NCI-H1105 treated with DMSO at 0.1 percent for 48 hours (cell line): ENCODE results near the gene SELENOK.

Experiments
- DNase-seq: peaks from one replicate; lab custom pipeline; 2025; lab: John Stamatoyannopoulos, UW

SELENOK gene

GRCh38 chr3:53891497-53892285 lies at the start of gene SELENOK:
SELENOK (minus strand) TSS chr3:53891859.
- peak; percentile 97 for DNase-seq

DNA sequence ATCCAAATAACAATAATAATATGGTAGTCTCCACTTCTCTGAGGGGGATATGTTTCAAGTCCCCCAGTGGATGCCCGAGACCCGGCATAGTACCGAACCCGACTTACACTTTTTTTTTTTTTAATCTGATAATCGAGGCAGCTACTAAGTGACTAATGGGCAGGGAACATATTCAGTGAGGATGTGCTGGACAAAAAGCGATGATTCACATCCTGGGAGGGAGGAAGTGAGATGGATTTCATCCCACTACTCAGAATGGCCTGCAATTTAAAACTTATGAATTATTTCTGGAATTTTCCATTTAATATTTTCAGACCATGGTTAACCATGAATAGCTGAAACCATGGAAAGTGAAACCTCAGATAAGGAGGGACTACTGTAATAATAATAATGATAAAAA lies 49.5 kb upstream of the SELENOK start:
- DNase-seq, result no peak

DNA sequence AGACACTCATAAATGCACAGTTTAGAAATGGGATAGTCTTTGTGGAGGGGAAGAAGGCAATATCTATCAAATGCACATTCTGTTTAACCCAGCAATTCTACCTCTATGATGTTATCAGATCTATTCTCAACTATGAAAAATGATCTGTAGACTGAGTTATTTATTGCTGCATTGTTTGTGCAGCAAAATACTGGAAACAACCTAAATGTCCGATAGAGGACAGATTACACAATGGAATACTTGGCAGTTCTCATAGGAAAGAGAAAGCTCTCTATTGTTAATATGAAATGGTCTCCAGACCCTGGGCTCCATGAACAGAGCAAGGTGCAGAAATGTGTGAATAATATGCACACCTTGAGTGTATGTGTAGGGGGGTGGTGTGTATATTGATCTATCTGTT lies 49.0 kb upstream of the SELENOK start:
- no peak for DNase-seq

- DNase-seq, result no peak
These were observed 48.2 kb upstream of the SELENOK start for GRCh38 chr3:53939813-53940212.

DNA sequence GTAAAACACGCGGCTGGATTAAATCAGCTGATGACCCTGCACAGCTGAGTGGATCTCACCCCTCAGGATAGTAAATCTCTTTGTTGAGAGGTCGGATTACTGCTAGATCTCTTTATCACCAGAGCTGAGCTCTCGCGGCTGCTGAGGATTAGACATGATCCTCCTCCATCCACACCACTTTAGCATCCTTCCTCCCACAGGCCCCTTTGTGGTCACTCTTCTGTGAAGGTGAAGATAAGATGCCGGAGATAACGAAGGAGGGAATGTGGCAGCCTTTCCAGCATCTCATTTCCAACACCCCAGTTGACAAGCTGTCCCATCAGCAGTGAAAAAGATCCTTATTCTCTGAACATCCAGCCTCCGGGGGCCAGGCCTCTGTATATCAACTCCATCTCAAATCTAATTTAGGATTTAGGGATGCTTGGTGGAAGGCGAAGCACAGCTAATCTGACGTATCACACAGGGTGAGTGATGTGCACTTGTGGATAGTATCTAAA lies 47.5 kb upstream of the SELENOK start:
- no peak for DNase-seq

DNA sequence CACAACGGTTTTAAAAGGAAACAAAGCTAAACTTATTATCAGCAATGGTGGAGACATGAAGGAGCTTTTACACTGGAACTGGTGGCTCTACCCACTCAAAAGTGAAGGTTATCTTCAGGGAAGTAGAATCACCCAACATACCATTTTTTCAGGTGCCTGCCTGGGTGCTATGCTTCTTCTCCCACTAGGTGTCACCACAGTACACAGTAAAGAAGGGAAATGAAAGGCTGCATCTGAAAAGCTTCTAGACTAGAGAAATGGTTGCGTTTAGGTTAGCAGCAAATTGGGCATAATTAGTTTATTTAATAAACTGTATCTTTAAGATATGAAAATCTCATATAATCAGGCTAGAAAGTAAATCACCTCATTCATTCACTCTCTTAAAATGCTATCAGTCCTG lies 47.0 kb upstream of the SELENOK start:
- DNase-seq, result peak; percentile 37

DNA sequence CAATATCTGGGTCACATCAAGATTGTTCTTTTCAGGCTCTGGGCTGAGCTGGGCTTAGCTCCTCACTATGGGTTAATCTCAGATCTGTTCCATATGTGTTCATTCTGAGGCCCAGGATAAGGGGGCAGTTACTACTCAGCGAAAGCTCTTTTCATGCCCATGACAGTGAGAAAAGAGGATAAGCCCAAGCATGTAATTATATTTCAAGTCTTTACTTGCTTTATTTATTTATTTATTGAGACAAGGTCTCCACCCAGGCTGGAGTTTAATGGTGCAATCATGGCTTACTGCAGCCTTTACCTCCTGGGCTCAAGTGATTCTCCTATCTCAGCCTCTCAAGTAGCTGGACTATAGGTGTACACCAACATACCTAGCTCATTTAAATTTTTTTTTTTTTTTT lies 44.7 kb upstream of the SELENOK start:
- DNase-seq, result peak; percentile 46

- DNase-seq, result no peak
These were observed 43.7 kb upstream of the SELENOK start for GRCh38 chr3:53935283-53935901.

GRCh38 chr3:53927208-53927872 lies 35.7 kb upstream of the SELENOK start:
- peak; percentile 7 for DNase-seq

- DNase-seq, result no peak
These were observed 29.6 kb upstream of the SELENOK start for GRCh38 chr3:53921296-53921695.

DNA sequence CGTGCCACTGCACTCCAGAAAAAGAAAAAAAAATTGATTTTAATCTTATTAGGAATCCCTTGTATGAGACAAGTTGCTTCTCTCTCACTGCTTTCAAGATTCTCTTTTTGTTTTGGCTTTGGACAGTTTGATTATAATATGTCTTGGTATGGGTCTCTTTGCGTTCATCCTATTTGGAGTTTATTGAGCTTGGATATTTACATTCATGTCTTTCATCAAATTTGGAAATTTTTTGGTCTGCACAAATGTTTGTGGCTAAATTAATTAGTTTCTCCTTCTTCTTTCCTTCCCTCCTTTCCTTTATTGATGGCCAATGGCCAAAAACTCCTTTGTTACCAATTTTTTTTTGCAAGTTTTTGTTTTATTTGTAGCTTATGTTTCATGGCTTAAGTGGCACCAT lies 28.1 kb upstream of the SELENOK start:
- DNase-seq, result no peak

GRCh38 chr3:53913401-53913800 lies 21.7 kb upstream of the SELENOK start:
- no peak for DNase-seq

DNA sequence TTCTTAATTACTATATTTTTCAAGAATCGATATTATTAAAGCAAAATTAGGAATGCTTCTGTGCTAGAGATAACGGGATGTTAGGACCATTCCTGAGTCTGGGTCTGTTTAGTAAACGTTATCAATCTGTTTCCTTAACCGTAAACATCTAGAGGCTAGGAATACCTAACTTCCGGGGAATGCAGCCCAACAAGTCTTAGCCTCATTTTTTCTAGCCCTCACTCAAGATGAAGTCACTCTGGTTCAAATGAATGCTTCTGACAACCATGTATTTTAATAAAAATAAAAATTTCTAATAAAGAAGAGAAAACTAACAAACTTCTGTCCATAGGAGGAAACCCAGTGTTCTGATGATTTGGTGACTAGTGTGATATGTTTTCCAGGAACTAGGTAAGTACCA lies 11.1 kb upstream of the SELENOK start:
- DNase-seq, result no peak

DNA sequence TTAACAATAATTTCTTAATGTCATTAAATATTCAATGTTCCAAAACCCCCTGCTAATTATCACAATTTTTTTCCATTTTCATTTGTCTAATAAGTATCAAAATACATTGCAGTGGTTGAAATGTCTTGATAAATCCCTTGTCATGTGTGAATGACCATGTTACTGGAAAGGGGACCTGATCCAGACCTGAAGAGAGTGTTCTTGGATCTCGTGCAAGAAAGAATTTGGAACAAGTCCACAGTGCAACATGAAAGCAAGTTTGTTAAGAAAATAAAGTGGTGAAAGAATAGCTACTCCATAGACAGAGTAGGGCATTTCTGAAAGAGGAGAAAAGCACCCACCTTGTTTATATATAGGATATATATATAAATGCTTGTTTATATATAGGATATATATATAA lies 10.4 kb upstream of the SELENOK start:
- DNase-seq, result no peak

- DNase-seq, result no peak
These were observed 9.1 kb upstream of the SELENOK start for GRCh38 chr3:53900666-53901331.

DNA sequence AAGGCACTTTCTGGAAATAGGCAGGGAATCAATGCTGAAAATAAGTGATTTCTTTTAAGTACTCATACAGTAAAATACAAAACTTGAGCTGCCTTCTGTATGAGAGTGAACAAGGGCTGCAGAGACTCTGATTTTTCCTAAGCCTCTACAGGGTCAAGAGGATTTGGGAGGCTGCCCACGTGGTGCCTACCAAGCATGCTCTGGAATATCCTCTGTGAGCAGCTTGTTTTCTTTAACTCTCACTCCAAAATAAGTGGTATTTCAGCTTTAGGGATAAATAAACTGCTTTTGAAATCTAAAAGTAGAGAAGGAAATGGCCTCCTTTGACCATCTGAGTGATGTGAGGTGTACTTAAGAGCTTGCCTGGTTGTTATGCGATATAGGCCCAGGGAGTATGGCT lies 8.1 kb upstream of the SELENOK start:
- no peak for DNase-seq

DNA sequence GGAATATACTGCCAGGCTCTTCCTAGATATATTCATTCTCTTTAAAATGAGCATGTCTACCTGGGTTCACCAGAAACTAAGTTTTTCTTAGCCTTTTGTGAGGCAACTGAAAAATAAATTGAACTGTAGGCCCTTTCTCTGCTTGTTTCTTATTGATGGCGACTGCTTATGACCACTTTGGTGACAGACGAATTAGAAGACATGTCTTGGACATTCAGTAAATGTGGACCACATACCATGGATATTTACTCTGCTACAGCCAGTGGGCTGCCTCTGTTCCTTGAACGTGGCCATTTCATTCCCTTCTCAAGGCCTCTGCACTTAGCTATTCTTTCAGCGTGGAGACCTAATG lies 603 bp upstream of the SELENOK start:
- DNase-seq, result no peak

DNA sequence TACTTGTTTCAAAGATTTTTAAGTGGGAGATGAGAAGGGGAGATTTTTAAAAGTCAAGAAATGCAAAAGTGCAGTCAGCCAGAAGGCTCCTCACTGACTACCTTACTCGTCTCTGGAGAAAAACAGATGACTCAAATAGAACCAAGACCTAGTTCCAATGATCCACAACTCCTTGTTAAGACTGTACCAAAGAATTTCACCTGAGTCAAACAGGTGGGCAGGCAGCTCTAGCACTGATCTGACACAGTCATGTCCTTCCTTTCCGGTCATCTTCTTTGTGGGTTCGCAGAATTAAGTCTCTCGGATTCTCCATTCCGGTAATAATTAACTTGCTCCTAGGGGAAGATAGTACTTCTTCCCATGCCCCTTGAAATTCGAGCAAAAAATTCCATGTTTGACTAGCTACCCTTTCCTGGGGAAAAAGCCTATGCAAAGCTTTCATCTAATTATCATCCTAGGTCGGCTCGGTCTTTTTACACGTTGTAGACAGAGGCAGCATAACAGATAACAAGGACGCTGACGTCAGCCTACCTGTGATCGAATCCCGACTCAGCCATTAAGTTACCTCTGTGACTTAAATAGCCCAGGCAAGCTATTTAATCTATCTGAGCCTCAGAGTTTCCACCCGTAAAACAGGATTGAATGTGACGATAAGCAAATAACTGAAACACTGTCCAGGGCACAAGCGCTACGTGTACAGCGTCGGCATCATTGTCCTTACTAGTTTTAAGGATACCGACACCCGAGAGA lies 758 bp downstream of the SELENOK start:
- peak; percentile 15 for DNase-seq

DNA sequence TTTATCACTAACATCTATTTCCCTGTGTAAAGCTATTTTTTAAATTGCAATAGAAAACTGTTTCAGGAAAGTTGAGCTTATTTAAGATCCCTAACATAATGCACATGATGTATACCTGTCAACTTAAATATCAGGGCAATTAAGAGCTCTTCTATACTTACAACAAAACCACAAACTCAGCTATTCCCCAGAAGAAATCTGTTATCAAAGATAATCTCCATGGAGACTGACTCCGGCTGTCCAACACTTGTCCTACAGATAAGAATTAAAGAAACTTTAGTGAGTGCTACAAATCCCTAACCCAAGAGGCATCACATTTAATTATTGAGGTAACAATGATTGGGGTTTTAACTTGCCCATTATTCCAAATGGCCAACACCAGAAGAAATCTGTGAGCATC lies 3.4 kb downstream of the SELENOK start:
- no peak for DNase-seq

DNA sequence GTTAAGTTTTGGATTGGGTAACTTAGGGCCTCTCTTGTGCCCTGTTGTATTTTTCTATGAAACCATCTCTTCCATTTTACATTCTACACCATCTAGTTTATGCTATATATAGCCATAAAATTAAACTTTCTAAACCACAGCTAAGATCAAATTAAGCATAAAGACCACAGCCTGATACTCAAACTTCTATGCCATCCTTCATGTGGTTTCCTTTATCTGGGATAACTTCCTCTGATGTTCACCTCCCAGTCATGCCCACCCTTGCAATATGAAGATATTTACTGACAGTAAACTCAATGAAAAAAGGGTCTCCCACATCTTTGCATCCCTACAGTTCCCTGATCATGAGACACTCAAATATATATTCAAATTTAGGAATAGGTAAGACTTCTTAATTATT lies 4.2 kb downstream of the SELENOK start:
- DNase-seq, result no peak

DNA sequence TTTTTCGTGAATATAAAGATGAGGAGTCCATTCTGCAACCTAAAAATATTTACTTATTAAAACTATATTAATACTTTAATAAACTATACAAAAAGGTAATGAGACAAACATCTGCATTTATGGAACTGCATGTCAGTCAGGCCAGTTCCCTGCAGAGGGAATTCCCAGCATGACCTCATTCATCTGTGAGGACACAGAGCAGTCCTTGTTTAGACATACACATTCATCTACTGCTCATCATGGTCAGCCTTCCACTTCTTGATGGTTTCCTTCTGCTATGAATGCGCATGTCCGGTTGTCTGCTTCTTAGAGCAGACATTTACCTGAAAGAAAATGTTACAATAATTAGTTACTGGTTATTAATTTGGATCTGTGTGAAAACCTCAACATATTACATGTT lies 6.4 kb downstream of the SELENOK start:
- DNase-seq, result no peak

DNA sequence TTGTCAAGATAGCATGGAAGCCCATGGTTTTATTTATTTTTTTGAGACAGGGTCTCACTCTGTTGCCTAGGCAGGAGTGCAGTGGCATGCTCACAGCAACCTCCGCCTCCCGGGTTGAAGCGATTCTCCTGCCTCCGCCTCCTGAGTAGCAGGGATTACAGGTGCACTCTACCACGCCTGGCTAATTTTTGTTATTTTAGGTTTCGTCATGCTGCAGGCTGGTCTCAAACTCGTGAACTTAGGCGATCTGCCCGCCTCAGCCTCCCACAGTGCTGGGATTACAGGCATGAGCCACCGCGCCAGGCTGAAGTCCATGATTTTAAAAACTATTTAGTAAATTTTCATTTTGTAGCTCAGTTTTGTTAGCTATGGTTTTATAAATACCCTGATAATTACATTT lies 7.0 kb downstream of the SELENOK start:
- no peak for DNase-seq
